Measurements from ENCODE around the gene SCN2A.
"Not testable (repeated sequence)": the region's sequence is repeated elsewhere in the genome, so short reads cannot be mapped to it uniquely, and the experiment has no call there.

SCN2A gene

GRCh38 chr2:165256618-165257017 is 17.4 kb downstream of the SCN2A start:
- no peak for DNase-seq

GRCh38 chr2:165260347-165260746 is 21.1 kb downstream of the SCN2A start:
- DNase-seq, result not testable (repeated sequence)

- no peak for DNase-seq
These were observed 29.5 kb downstream of the SCN2A start for GRCh38 chr2:165268754-165269153.

GRCh38 chr2:165273176-165273575 is 34.0 kb downstream of the SCN2A start:
- peak; percentile 39 for DNase-seq

- DNase-seq, result peak; percentile 65
These were observed 35.5 kb downstream of the SCN2A start for GRCh38 chr2:165274698-165275097.

- DNase-seq, result no peak
These were observed 36.7 kb downstream of the SCN2A start for GRCh38 chr2:165275932-165276331.

- DNase-seq, result no peak
These were observed 38.1 kb downstream of the SCN2A start for GRCh38 chr2:165277295-165277694.

- no peak for DNase-seq
These were observed 38.8 kb downstream of the SCN2A start for GRCh38 chr2:165277860-165278656.

GRCh38 chr2:165280356-165280755 is 41.1 kb downstream of the SCN2A start:
- no peak for DNase-seq

- no peak for DNase-seq
These were observed 42.2 kb downstream of the SCN2A start for GRCh38 chr2:165281387-165281786.

- DNase-seq, result no peak
These were observed 44.1 kb downstream of the SCN2A start for GRCh38 chr2:165283342-165283741.

GRCh38 chr2:165287094-165287778 is 48.0 kb downstream of the SCN2A start:
- no peak for DNase-seq

GRCh38 chr2:165289069-165289468 is 49.9 kb downstream of the SCN2A start:
- DNase-seq, result no peak

GRCh38 chr2:165293440-165294420 is 54.5 kb downstream of the SCN2A start:
- peak; percentile 97 for DNase-seq

- no peak for DNase-seq
These were observed 55.7 kb downstream of the SCN2A start for GRCh38 chr2:165294912-165295311.

GRCh38 chr2:165295643-165296042 is 56.4 kb downstream of the SCN2A start:
- no peak for DNase-seq

GRCh38 chr2:165305391-165306096 is 66.3 kb downstream of the SCN2A start:
- no peak for DNase-seq

- no peak for DNase-seq
These were observed 68.1 kb downstream of the SCN2A start for GRCh38 chr2:165307317-165307716.

- no peak for DNase-seq
These were observed 72.7 kb downstream of the SCN2A start for GRCh38 chr2:165311949-165312348.

GRCh38 chr2:165312999-165313398 is 73.8 kb downstream of the SCN2A start:
- no peak for DNase-seq

GRCh38 chr2:165313509-165313908 is 74.3 kb downstream of the SCN2A start:
- no peak for DNase-seq

GRCh38 chr2:165328272-165328671 is 89.1 kb downstream of the SCN2A start:
- DNase-seq, result no peak
